ENCODE measurements around the gene TRPM3.

Gene TRPM3

GRCh38 chr9:71121275-71122021, at the start of gene TRPM3:
TRPM3 (minus strand) TSS chr9:71121621; CDS start chr9:71121354, 267 bp downstream.
- DNase-seq = no peak

- no peak for DNase-seq
Measured at GRCh38 chr9:71168418-71168817, 47.0 kb upstream of the TRPM3 start.

GRCh38 chr9:71162126-71162525, 40.7 kb upstream of the TRPM3 start:
- no peak for DNase-seq

GRCh38 chr9:71157731-71158130, 36.3 kb upstream of the TRPM3 start:
- DNase-seq = no peak

GRCh38 chr9:71147368-71147767, 25.9 kb upstream of the TRPM3 start:
- DNase-seq = no peak

- DNase-seq = no peak
Measured at GRCh38 chr9:71146511-71146910, 25.1 kb upstream of the TRPM3 start.

GRCh38 chr9:71145179-71145578, 23.8 kb upstream of the TRPM3 start:
- no peak for DNase-seq

- no peak for DNase-seq
Measured at GRCh38 chr9:71144495-71144894, 23.1 kb upstream of the TRPM3 start.

GRCh38 chr9:71136696-71137095, 15.3 kb upstream of the TRPM3 start:
- DNase-seq = no peak

- DNase-seq = no peak
Measured at GRCh38 chr9:71131145-71131544, 9.7 kb upstream of the TRPM3 start.

GRCh38 chr9:71130521-71130920, 9.1 kb upstream of the TRPM3 start:
- DNase-seq = no peak

- DNase-seq = no peak
Measured at GRCh38 chr9:71128796-71129195, 7.4 kb upstream of the TRPM3 start.

- no peak for DNase-seq
Measured at GRCh38 chr9:71127301-71127700, 5.9 kb upstream of the TRPM3 start.

- DNase-seq = no peak
Measured at GRCh38 chr9:71122421-71122820, 1.0 kb upstream of the TRPM3 start.

- DNase-seq = no peak
Measured at GRCh38 chr9:71122022-71122275, 528 bp upstream of the TRPM3 start.

GRCh38 chr9:71120501-71121247, 747 bp downstream of the TRPM3 start:
- DNase-seq = no peak

- DNase-seq = no peak
Measured at GRCh38 chr9:71119746-71120145, 1.7 kb downstream of the TRPM3 start.

GRCh38 chr9:71118324-71118723, 3.1 kb downstream of the TRPM3 start:
- DNase-seq = no peak

GRCh38 chr9:71115448-71115975, 5.9 kb downstream of the TRPM3 start:
- DNase-seq = no peak

- DNase-seq = no peak
Measured at GRCh38 chr9:71112866-71113265, 8.6 kb downstream of the TRPM3 start.

GRCh38 chr9:71108937-71109336, 12.5 kb downstream of the TRPM3 start:
- DNase-seq = no peak

GRCh38 chr9:71106992-71107391, 14.4 kb downstream of the TRPM3 start:
- no peak for DNase-seq

- DNase-seq = no peak
Measured at GRCh38 chr9:71105192-71105591, 16.2 kb downstream of the TRPM3 start.

GRCh38 chr9:71098801-71099200, 22.6 kb downstream of the TRPM3 start:
- DNase-seq = no peak

GRCh38 chr9:71097671-71098070, 23.8 kb downstream of the TRPM3 start:
- DNase-seq = no peak

Data from NCI-H1092 treated with DMSO at 0.1 percent for 48 hours (cell line).